ENCODE measurements around the gene PLIN4.

DNA sequence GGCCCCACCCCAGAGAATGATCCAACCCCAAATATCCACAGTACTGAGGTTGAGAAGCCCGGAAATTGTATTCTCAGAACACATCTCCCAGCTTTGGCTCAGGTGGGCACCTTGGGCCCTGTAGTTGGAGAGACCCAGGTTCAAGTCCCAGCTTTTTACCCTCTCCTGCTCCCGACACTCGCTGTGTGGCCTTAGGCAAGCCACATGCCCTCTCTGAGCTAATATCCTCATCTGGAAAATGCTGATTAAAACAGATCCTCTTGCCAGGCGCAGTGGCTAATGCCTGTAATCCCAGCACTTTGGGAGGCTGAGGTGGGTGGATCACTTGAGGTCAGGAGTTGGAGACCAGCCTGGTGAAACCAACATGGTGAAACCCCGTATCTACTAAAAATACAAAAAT, 2.6 kb downstream of the PLIN4 start:
- TF ChIP-seq, protein P1, sequence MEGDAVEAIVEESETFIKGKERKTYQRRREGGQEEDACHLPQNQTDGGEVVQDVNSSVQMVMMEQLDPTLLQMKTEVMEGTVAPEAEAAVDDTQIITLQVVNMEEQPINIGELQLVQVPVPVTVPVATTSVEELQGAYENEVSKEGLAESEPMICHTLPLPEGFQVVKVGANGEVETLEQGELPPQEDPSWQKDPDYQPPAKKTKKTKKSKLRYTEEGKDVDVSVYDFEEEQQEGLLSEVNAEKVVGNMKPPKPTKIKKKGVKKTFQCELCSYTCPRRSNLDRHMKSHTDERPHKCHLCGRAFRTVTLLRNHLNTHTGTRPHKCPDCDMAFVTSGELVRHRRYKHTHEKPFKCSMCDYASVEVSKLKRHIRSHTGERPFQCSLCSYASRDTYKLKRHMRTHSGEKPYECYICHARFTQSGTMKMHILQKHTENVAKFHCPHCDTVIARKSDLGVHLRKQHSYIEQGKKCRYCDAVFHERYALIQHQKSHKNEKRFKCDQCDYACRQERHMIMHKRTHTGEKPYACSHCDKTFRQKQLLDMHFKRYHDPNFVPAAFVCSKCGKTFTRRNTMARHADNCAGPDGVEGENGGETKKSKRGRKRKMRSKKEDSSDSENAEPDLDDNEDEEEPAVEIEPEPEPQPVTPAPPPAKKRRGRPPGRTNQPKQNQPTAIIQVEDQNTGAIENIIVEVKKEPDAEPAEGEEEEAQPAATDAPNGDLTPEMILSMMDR (IDR thresholded peaks at IDR 0.05; ENCODE audit: insufficient read depth, low read length), result no peak
- TF ChIP-seq POLR2AphosphoS5 (IDR thresholded peaks at IDR 0.05; ENCODE audit: low read depth), result no peak
- TF ChIP-seq, protein P2, sequence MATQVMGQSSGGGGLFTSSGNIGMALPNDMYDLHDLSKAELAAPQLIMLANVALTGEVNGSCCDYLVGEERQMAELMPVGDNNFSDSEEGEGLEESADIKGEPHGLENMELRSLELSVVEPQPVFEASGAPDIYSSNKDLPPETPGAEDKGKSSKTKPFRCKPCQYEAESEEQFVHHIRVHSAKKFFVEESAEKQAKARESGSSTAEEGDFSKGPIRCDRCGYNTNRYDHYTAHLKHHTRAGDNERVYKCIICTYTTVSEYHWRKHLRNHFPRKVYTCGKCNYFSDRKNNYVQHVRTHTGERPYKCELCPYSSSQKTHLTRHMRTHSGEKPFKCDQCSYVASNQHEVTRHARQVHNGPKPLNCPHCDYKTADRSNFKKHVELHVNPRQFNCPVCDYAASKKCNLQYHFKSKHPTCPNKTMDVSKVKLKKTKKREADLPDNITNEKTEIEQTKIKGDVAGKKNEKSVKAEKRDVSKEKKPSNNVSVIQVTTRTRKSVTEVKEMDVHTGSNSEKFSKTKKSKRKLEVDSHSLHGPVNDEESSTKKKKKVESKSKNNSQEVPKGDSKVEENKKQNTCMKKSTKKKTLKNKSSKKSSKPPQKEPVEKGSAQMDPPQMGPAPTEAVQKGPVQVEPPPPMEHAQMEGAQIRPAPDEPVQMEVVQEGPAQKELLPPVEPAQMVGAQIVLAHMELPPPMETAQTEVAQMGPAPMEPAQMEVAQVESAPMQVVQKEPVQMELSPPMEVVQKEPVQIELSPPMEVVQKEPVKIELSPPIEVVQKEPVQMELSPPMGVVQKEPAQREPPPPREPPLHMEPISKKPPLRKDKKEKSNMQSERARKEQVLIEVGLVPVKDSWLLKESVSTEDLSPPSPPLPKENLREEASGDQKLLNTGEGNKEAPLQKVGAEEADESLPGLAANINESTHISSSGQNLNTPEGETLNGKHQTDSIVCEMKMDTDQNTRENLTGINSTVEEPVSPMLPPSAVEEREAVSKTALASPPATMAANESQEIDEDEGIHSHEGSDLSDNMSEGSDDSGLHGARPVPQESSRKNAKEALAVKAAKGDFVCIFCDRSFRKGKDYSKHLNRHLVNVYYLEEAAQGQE (IDR thresholded peaks at IDR 0.05; ENCODE audit: insufficient replicate concordance, low read depth), result no peak
